Upper lobe of right lung (tissue), 1 donor: Measurements from ENCODE around the gene PEX19. TPM values are rescaled to one million over a fixed set of nuclear protein-coding genes. Genes with fewer than 3 reads are reported as not detected.

Experiments
- ATAC-seq: fragments of 200-7000 bp; cut with Tn5 transposase; one replicate; pipeline ENCODE4 v1.9.1; 2020; ENCODE audit warnings: mild to moderate bottlenecking, moderate library complexity
- DNase-seq: peaks from one replicate; pipeline ENCODE4 v3.0.0-alpha.2; 2020
- H3K27ac ChIP-seq: fragments of 200-600 bp; one replicate; pipeline ENCODE4 v1.8.0; 2022
- H3K27me3 ChIP-seq: fragments of 200-600 bp; one replicate; pipeline ENCODE4 v1.8.0; 2022; ENCODE audit warnings: mild to moderate bottlenecking
- H3K36me3 ChIP-seq: fragments of 200-600 bp; one replicate; pipeline ENCODE4 v1.8.0; 2022
- H3K4me1 ChIP-seq: fragments of 200-600 bp; one replicate; pipeline ENCODE4 v1.8.0; 2022
- H3K4me3 ChIP-seq: fragments of 200-600 bp; one replicate; pipeline ENCODE4 v1.8.0; 2022; ENCODE audit warnings: mild to moderate bottlenecking
- H3K9me3 ChIP-seq: fragments of 200-600 bp; one replicate; pipeline ENCODE4 v1.8.0; 2022
- CTCF ChIP-seq: fragments of 200-600 bp; IDR thresholded peaks from one replicate; pipeline ENCODE4 v1.8.0; 2022; ENCODE audit warnings: antibody characterized with exemption
- intact Hi-C: fragments of 100-400 bp; cut with DNase I; formaldehyde crosslinking; loops from one replicate; pipeline ENCODE4 v1.11.0; 2022
- total RNA-seq: library from RNA; stranded (reverse); fragmentation: NEBNext Ultra II Directional; extraction: Animal tissue kit (Norgen Biotek cat#: 25700); gene quantifications from one replicate; pipeline ENCODE4 v1.2.1, GENCODE V29; 2021
- donor health status: DM: no; HTN: yes; CAD: no; lungs with severe emphysema.

The PEX19 gene
- total RNA-seq, 1 donor from 2014 or later: 64.2 TPM

DNA sequence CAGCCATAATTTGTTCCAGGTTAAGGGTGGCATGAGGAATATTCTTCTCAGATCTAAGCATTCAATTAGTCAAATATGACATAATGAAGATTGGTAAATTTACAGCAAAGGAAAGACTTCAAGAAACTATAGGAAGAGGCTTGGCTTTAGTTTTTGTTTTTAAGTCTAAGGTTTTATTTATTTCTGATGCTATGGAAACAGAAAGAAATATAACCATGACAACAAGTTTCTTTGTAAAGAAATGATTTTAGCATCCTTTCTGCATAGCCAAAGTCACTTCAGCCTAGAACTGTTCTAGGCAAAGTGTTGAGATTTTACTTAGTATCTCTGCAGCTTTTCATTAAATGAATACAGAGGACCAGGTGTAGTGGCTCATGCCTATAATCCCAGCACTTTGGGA lies 52.0 kb downstream of the PEX19 start:
- no peak for ATAC-seq
- intact Hi-C loops: no loop called here
- Histone ChIP-seq H3K27ac (no peak overlapping the region), H3K36me3 (peaks cover 89% of the 10 kb centered on the region), H3K4me1 (no peaks in the 10 kb centered on the region), H3K27me3 (no peaks in the 10 kb centered on the region), H3K4me3 (no peak overlapping the region), H3K9me3 (no peaks in the 10 kb centered on the region)
- TF ChIP-seq CTCF: no peak
- DNase-seq: no peak

GRCh38 chr1:160228431-160228830 lies 56.5 kb downstream of the PEX19 start:
- peaks cover 94% of the 10 kb centered on the region for H3K36me3 ChIP-seq
- no peak overlapping the region for H3K4me3 ChIP-seq
- H3K4me1 ChIP-seq: no peaks in the 10 kb centered on the region
- H3K9me3 ChIP-seq: no peaks in the 10 kb centered on the region
- no peak for TF ChIP-seq CTCF
- no peak overlapping the region for H3K27ac ChIP-seq
- no peaks in the 10 kb centered on the region for H3K27me3 ChIP-seq
- DNase-seq (no peak), ATAC-seq (no peak)
- intact Hi-C loops: no loop called here

DNA sequence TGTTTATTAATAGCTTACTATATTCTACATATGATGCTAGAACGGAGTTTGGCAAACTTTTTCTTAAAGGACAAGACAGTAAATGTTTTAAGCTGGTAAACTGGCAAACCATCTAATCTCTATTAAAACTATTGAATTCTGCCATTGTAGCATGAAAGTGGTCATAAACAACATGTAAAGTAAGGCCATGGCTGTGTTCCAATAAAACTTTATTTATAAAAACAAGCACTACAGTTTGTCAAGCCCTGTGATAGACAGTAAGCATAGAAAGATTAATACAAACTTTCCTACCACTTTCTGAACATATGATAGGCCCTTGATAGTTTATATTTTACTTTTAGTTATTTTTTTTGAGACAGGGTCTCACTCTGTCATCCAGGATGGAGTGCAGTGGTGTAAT lies 57.4 kb downstream of the PEX19 start:
- intact Hi-C loops: no loop called here
- H3K4me3 ChIP-seq: no peak overlapping the region
- TF ChIP-seq CTCF: no peak
- no peaks in the 10 kb centered on the region for H3K27me3 ChIP-seq
- no peaks in the 10 kb centered on the region for H3K4me1 ChIP-seq
- no peak for DNase-seq
- no peak overlapping the region for H3K27ac ChIP-seq
- no peak for ATAC-seq
- H3K9me3 ChIP-seq: no peaks in the 10 kb centered on the region
- peaks cover 98% of the 10 kb centered on the region for H3K36me3 ChIP-seq

DNA sequence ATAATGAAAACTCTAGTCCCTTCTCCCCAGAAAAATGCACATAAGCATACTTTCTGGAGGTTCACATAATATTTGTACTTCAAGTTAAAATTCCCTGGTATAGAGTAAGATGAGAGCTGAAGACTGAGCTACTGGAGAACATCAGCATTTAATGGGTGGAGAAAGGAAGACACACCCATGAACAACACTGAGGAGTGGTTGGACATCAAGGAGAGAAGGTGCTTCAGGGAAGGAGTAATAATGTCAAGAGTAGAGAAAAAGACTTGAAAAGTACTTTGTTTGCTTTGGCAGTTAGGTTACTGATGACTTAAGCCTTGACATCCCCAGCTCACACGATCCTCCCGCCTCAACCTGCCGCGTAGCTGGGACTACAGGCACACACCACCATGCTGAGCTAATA lies 57.9 kb downstream of the PEX19 start:
- no peak for TF ChIP-seq CTCF
- Histone ChIP-seq H3K9me3 (no peaks in the 10 kb centered on the region), H3K4me1 (no peaks in the 10 kb centered on the region), H3K36me3 (peaks cover 98% of the 10 kb centered on the region), H3K27ac (no peak overlapping the region), H3K27me3 (no peaks in the 10 kb centered on the region), H3K4me3 (no peak overlapping the region)
- intact Hi-C loops: no loop called here
- DNase-seq (no peak), ATAC-seq (peak; percentile 86)

Other genes with a start within 250 kb of the PEX19 start
- gene KCNJ10, start 215.0 kb downstream of the PEX19 start, total RNA-seq: not detected
- gene KCNJ9, start 203.6 kb downstream of the PEX19 start, total RNA-seq: not detected
- gene IGSF8, start 186.5 kb downstream of the PEX19 start, total RNA-seq: 37.5 TPM
- 5.6 TPM for gene ATP1A2, start 169.4 kb downstream of the PEX19 start, total RNA-seq
- 0.96 TPM for gene ATP1A4, start 133.5 kb downstream of the PEX19 start, total RNA-seq
- gene CASQ1, start 94.6 kb downstream of the PEX19 start, total RNA-seq: 0.41 TPM
- gene PEA15, start 79.7 kb downstream of the PEX19 start, total RNA-seq: 175 TPM
- gene DCAF8, start 22.6 kb downstream of the PEX19 start, total RNA-seq: 130 TPM
- 142 TPM for gene COPA, start 58.1 kb upstream of the PEX19 start, total RNA-seq
- gene NCSTN, start 58.2 kb upstream of the PEX19 start, total RNA-seq: 91.9 TPM
- gene NHLH1, start 81.9 kb upstream of the PEX19 start, total RNA-seq: not detected
- gene VANGL2, start 115.4 kb upstream of the PEX19 start, total RNA-seq: 6.3 TPM
- gene SLAMF6, start 238.1 kb upstream of the PEX19 start, total RNA-seq: 4.4 TPM